Effector memory CD4-positive, alpha-beta T cell (primary cell): ENCODE results near the gene PDLIM7.

Experiments used
- DNase-seq, 3 donors: peaks; one replicate each; pipeline ENCODE4 v3.0.0-alpha.2; 2020
- H3K27ac ChIP-seq: 2 replicates; pipeline ENCODE4 v1.7.0; 2013; ENCODE audit warnings: mild to moderate bottlenecking, low read length, moderate library complexity; ENCODE audit not compliant: insufficient read depth, poor library complexity, severe bottlenecking
- H3K27me3 ChIP-seq: replicated peaks from 2 replicates; pipeline ENCODE4 v1.7.0; 2013; ENCODE audit warnings: mild to moderate bottlenecking, low read length; ENCODE audit not compliant: insufficient read depth, control insufficient read depth, poor library complexity, severe bottlenecking
- H3K36me3 ChIP-seq: 2 replicates; pipeline ENCODE4 v1.7.0; 2013; ENCODE audit warnings: mild to moderate bottlenecking, low read length, moderate library complexity; ENCODE audit not compliant: control insufficient read depth, insufficient read depth
- H3K4me1 ChIP-seq: 2 replicates; pipeline ENCODE4 v1.7.0; 2013; ENCODE audit warnings: low read length, mild to moderate bottlenecking; ENCODE audit not compliant: control insufficient read depth, insufficient read depth, poor library complexity, severe bottlenecking
- H3K4me3 ChIP-seq: 2 replicates; pipeline ENCODE4 v1.7.0; 2013; ENCODE audit warnings: low read length, low read depth, mild to moderate bottlenecking; ENCODE audit not compliant: insufficient read depth, poor library complexity, severe bottlenecking
- H3K9me3 ChIP-seq: 2 replicates; pipeline ENCODE4 v1.7.0; 2013; ENCODE audit warnings: mild to moderate bottlenecking, low read length, moderate library complexity; ENCODE audit not compliant: control insufficient read depth

Gene PDLIM7

DNA sequence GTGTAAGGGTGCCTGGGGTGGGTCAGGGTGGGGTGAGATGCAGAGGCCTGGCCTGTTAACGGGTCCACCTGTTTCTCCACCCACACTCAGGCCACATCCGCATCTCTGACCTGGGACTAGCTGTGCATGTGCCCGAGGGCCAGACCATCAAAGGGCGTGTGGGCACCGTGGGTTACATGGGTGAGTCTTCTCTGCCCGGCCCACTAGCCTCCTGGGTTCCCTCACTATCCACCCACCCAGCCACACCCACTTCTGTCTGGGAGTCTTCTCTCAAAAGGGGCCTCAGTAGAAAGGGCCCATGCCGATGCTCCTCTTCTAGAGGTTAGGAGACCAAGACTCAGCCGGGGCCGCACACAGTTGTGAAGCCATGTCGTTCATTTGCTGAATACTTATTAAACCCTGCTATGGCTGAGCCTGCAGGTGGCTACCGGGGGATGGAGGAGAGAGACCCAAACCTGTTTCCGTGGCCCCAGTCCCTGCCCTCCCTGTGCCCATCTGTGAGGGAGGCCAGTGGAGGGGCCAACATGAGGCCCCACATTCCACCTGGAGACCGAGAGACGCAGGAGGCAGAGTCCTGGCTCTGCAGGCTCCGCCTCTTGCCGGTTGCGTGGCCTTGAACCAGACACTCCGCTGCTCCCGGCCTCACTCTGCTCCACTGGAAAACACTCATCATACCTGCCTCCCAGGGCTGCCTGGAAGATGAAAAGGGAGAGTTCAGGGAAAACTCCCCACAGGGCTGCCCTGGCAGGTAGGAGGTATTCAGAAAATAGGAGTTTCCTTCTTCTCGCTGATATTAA is 62.3 kb downstream of the PDLIM7 start:
- no peaks in the 10 kb centered on the region for H3K27me3 ChIP-seq
- H3K9me3 ChIP-seq: no peaks in the 10 kb centered on the region
- DNase-seq: no peak
- H3K27ac ChIP-seq: peak overlapping the region; percentile 78
- H3K4me3 ChIP-seq: no peak overlapping the region
- peaks cover 90% of the 10 kb centered on the region for H3K4me1 ChIP-seq
- H3K36me3 ChIP-seq: peaks cover 72% of the 10 kb centered on the region

DNA sequence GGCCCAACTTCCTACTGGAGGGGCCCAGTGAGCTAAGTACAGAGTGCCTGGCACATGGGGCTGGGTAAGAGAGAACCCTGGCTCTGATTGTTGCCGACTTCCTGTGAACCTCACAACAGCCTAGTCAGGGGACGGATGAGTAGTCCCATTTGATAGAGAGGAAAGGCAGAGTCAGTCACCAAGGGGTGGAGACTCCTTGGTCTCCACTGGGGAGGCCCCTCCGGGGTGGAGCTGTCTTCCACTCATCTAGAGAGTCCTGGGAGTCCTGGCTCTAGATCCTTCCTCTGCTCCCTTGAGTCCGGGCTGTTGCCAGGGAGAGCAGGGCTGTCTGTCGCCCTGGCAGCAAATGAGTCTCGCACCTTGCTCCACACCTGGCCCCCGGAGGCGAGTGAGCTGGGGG is 63.0 kb downstream of the PDLIM7 start:
- Histone ChIP-seq H3K27ac (peak overlapping the region; percentile 78), H3K9me3 (no peaks in the 10 kb centered on the region), H3K36me3 (peaks cover 70% of the 10 kb centered on the region), H3K27me3 (no peaks in the 10 kb centered on the region), H3K4me1 (peaks cover 90% of the 10 kb centered on the region), H3K4me3 (peak overlapping the region; percentile 3)
- DNase-seq: peak in 1 of 3 donors; percentile 49

DNA sequence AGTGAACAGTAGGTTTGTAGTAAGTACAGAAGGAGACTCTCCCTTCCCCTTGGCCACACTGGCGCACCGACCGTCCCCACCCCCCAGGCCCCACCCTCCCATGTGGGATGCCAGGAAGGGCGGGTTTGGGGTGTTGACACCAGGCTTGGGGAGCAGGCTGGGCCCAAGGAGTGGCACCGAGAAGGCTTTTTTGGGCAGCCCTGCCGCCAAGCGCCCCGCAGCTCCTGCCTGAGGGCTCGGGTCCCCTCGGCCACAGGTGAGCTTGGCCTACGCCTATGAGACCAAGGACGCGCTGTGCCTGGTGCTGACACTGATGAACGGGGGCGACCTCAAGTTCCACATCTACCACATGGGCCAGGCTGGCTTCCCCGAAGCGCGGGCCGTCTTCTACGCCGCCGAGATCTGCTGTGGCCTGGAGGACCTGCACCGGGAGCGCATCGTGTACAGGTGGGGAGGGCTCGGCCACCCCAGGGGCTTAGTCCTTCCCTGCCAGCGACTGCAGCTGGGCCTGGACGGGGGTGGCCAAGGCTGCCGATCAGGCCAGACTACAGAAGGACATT is 63.7 kb downstream of the PDLIM7 start:
- Histone ChIP-seq H3K9me3 (no peaks in the 10 kb centered on the region), H3K36me3 (peaks cover 68% of the 10 kb centered on the region), H3K4me1 (peaks cover 92% of the 10 kb centered on the region), H3K27ac (peak overlapping the region; percentile 78), H3K27me3 (no peaks in the 10 kb centered on the region), H3K4me3 (peak overlapping the region; percentile 3)
- DNase-seq: no peak
